GM21529 (cell line): ENCODE results near the gene CTCF.

Experiments
- ATAC-seq: cut with Tn5 transposase; IDR thresholded peaks from one replicate; pipeline ENCODE4 v1.9.1; 2021; ENCODE audit not compliant: unreplicated experiment

The CTCF gene

GRCh38 chr16:67676516-67676915 is 114.2 kb downstream of the CTCF start:
- ATAC-seq: no peak

GRCh38 chr16:67676939-67677338 is 114.6 kb downstream of the CTCF start:
- ATAC-seq: no peak

- ATAC-seq: no peak
These were observed 115.4 kb downstream of the CTCF start for GRCh38 chr16:67677712-67678111.

GRCh38 chr16:67678354-67679023 is 116.2 kb downstream of the CTCF start:
- no peak for ATAC-seq

GRCh38 chr16:67679935-67680897 is 117.9 kb downstream of the CTCF start:
- ATAC-seq: no peak

GRCh38 chr16:67683767-67684166 is 121.4 kb downstream of the CTCF start:
- no peak for ATAC-seq

GRCh38 chr16:67685388-67686112 is 123.2 kb downstream of the CTCF start:
- ATAC-seq: no peak
